Right lobe of liver (tissue), 6 donors: ENCODE measurements around the gene KIF26A. TPM values are rescaled to one million over a fixed set of nuclear protein-coding genes. Genes with fewer than 3 reads are reported as not detected.

Experiments used
- ATAC-seq, 4 donors: fragments of 200-7000 bp; cut with Tn5 transposase; one replicate each; pipeline ENCODE4 v1.9.1; 2020; ENCODE audit warnings: mild to moderate bottlenecking in 4 of 4, moderate library complexity in 4 of 4
- DNase-seq, 3 donors: peaks; one replicate each; pipeline ENCODE4 v3.0.0-alpha.2; 2020
- H3K27ac ChIP-seq, 3 donors: fragments of 200-600 bp; one replicate each; pipeline ENCODE4 v1.8.0; 2022
- H3K27me3 ChIP-seq, 2 donors: fragments of 200-600 bp; one replicate each; pipeline ENCODE4 v1.8.0; 2022
- H3K36me3 ChIP-seq, 4 donors: fragments of 200-600 bp; sonication (generic) in 1 of 4; one replicate each; pipeline versions ENCODE4 v1.5.1 to v1.8.0; 2017 to 2022; ENCODE audit warnings: control low read depth in 1 of 4
- H3K4me1 ChIP-seq, 4 donors: fragments of 200-600 bp; sonication (generic) in 1 of 4; one replicate each; pipeline versions ENCODE4 v1.5.1 to v1.8.0; 2017 to 2022; ENCODE audit warnings: control low read depth in 1 of 4
- H3K4me3 ChIP-seq, 3 donors: fragments of 200-600 bp; one replicate each; pipeline ENCODE4 v1.8.0; 2022
- H3K9me3 ChIP-seq, 4 donors: fragments of 200-600 bp; sonication (generic) in 1 of 4; one replicate each; pipeline versions ENCODE4 v1.5.1 to v1.8.0; 2017 to 2022; ENCODE audit warnings: control low read depth in 1 of 4
- CTCF ChIP-seq, 4 donors: fragments of 200-600 bp in 3 of 4; fragments of 450-650 bp in 1 of 4; IDR thresholded peaks; one replicate each; pipeline versions ENCODE4 v1.5.1 to v1.8.0; 2016 to 2022; ENCODE audit warnings: antibody characterized with exemption in 4 of 4, mild to moderate bottlenecking in 2 of 4
- POLR2A ChIP-seq: fragments of 450-650 bp; IDR thresholded peaks from one replicate; pipeline ENCODE4 v1.6.1; 2017; ENCODE audit warnings: antibody characterized with exemption, mild to moderate bottlenecking
- WGBS: methylation state at CpG from one replicate; pipeline ENCODE4 v1.1.6; 2018; ENCODE audit warnings: low coverage, low lambda C conversion rate; ENCODE audit not compliant: insufficient coverage; ENCODE audit errors: missing lambda C conversion rate; 5-methylcytosine and 5-hydroxymethylcytosine counted together
- intact Hi-C, 2 donors: fragments of 100-400 bp; cut with DNase I; formaldehyde crosslinking; loops; one replicate each; pipeline versions ENCODE4 v1.11.2 to v1.14.1; 2022
- total RNA-seq, 6 experiments: library from RNA; depleted of rRNA in 2 of 6; stranded (reverse); fragments of >200 nt in 2 of 6; fragmentation: NEBNext Ultra II Directional in 3 of 6; extraction: Animal tissue kit (Norgen Biotek cat#: 25700) in 3 of 6; gene quantifications; one replicate each; pipeline versions ENCODE4 v1.1.0 to v1.2.4, GENCODE V29; 2016 to 2023
- donor health status: DM: no; HTN: yes; CAD: no.
- donor health status: DM: no; HTN: no; CAD: no.
- donor health status: DM: no; HTN: no; CAD: no.
- donor health status: DM: no; HTN: yes; CAD: no.
- donor health status: DM: no; HTN: yes; CAD: no.

KIF26A gene
- total RNA-seq, 6 experiments from 2014 or later, result 0.79 to 1.5 (median 1.1) TPM

DNA sequence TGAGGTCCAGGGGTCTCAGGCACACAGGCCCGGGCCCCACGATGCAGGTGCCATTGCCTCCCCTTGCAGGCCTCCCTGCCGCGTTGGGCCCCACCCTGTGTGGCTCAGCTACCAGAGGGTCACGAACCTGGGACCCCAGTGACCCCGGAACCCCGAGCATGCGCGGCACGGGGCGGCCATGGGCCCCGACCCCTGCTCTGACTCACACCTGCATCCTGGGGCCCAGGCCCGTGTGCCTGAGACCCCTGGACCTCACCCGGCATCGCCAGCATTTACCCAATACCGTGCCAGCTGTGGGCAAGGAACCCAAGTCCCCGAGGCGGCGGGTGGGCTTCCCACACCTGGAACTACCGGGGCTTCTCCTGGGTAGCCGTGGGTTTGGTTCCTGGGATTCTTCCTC, 25.2 kb downstream of the KIF26A start:
- Histone ChIP-seq H3K4me1 (no peaks in the 10 kb centered on the region), H3K27ac (no peak overlapping the region), H3K27me3 (no peaks in the 10 kb centered on the region), H3K9me3 (no peaks in the 10 kb centered on the region), H3K4me3 (no peak overlapping the region), H3K36me3 (no peaks in the 10 kb centered on the region)
- TF ChIP-seq CTCF (IDR thresholded peaks at IDR 0.05) (no peak), POLR2A (no peak)
- WGBS, result no CpG with 5 or more reads among the region's 21 CpGs
- no peak for ATAC-seq
- no peak for DNase-seq
- intact Hi-C loops, result no loop called here

- no peak for DNase-seq
- TF ChIP-seq CTCF (IDR thresholded peaks at IDR 0.05) (no peak), POLR2A (no peak)
- Histone ChIP-seq H3K9me3 (no peaks in the 10 kb centered on the region), H3K36me3 (no peaks in the 10 kb centered on the region), H3K27ac (no peak overlapping the region), H3K4me1 (no peaks in the 10 kb centered on the region), H3K27me3 (no peaks in the 10 kb centered on the region), H3K4me3 (no peak overlapping the region)
- no peak for ATAC-seq
- intact Hi-C loops, result no loop called here
- WGBS, result 37% methylated on average over 5 of the region's 23 CpGs
These were observed 25.7 kb downstream of the KIF26A start for GRCh38 chr14:104164041-104164440.

- no peak for DNase-seq
- intact Hi-C loops, result no loop called here
- TF ChIP-seq POLR2A (no peak), CTCF (IDR thresholded peaks at IDR 0.05) (no peak)
These were observed 26.1 kb downstream of the KIF26A start for GRCh38 chr14:104164512-104164911.

DNA sequence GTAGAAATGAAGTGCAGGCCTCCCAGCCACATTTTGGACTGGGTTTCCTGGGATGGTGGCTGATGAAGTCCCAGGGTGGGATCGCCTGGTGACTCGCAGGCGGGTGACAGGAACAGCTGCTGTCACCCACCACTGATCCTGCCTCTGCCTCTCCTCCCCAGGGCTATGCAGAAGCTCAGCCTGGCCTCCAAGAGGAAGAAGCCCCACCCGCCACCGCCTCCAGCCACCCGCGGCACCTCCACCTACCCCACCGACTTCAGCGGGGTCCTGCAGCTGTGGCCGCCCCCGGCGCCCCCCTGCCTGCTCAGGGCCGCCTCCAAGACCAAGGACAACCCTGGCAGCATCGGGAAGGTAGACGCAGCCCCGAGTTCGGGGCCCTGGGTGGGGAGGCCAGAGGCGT, 28.3 kb downstream of the KIF26A start:
- Histone ChIP-seq H3K27ac (no peak overlapping the region), H3K9me3 (no peaks in the 10 kb centered on the region), H3K36me3 (no peaks in the 10 kb centered on the region), H3K4me1 (no peaks in the 10 kb centered on the region), H3K4me3 (no peak overlapping the region), H3K27me3 (no peaks in the 10 kb centered on the region)
- no peak for DNase-seq
- no CpG with 5 or more reads among the region's 18 CpGs for WGBS
- intact Hi-C loops, result no loop called here
- no peak for ATAC-seq
- no peak for TF ChIP-seq CTCF (IDR thresholded peaks at IDR 0.05)
- no peak for TF ChIP-seq POLR2A

More at GRCh38 chr14:104164512-104164911, 26.1 kb downstream of the KIF26A start:
- ATAC-seq, result no peak
- no CpG with 5 or more reads among the region's 9 CpGs for WGBS
- Histone ChIP-seq H3K36me3 (no peaks in the 10 kb centered on the region), H3K4me1 (no peaks in the 10 kb centered on the region), H3K27me3 (no peaks in the 10 kb centered on the region), H3K4me3 (no peak overlapping the region), H3K27ac (no peak overlapping the region), H3K9me3 (no peaks in the 10 kb centered on the region)

DNA sequence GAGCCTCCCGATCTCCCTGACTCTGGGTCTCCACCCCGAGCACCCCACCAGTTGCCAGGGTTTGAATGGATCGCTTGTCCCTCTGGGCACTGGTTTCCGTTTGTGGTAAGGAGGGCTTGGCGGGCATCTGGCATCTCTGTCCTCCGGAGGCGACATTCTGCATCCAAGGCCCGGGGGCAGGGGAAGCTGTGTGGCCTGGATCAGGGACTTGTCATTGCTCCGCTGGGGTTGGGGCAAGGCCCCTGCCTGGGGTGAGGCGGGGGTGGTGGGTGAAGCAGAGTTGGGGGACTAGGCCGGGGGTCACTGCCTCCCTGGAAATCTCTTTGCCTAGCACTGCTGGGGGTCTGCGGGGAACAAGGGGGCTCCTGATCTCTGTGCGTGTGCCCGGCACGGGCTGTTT, 30.2 kb downstream of the KIF26A start:
- ATAC-seq, result no peak
- Histone ChIP-seq H3K27ac (no peak overlapping the region), H3K27me3 (no peaks in the 10 kb centered on the region), H3K9me3 (no peaks in the 10 kb centered on the region), H3K36me3 (no peaks in the 10 kb centered on the region), H3K4me1 (no peaks in the 10 kb centered on the region), H3K4me3 (no peak overlapping the region)
- intact Hi-C loops, result no loop called here
- DNase-seq, result no peak
- WGBS, result no CpG with 5 or more reads among the region's 15 CpGs
- TF ChIP-seq POLR2A, result no peak
- no peak for TF ChIP-seq CTCF (IDR thresholded peaks at IDR 0.05)
